LoVo (cell line): ENCODE results near the gene PDE9A.
"Not testable (repeated sequence)": the region's sequence is repeated elsewhere in the genome, so short reads cannot be mapped to it uniquely, and the experiment has no call there.

Experiments used
- DNase-seq: peaks from one replicate; pipeline ENCODE4 v3.0.0-alpha.2; 2016; ENCODE audit warnings: low spot score

PDE9A gene

GRCh38 chr21:42624095-42624790 is 29.2 kb upstream of the PDE9A start:
- DNase-seq: no peak

- no peak for DNase-seq
Measured at GRCh38 chr21:42624936-42625335, 28.5 kb upstream of the PDE9A start.

GRCh38 chr21:42626171-42626570 is 27.2 kb upstream of the PDE9A start:
- no peak for DNase-seq

- DNase-seq: no peak
Measured at GRCh38 chr21:42627527-42628289, 25.7 kb upstream of the PDE9A start.

- not testable (repeated sequence) for DNase-seq
Measured at GRCh38 chr21:42628466-42629061, 24.9 kb upstream of the PDE9A start.

- no peak for DNase-seq
Measured at GRCh38 chr21:42629933-42630589, 23.4 kb upstream of the PDE9A start.

- no peak for DNase-seq
Measured at GRCh38 chr21:42630626-42631025, 22.8 kb upstream of the PDE9A start.

- no peak for DNase-seq
Measured at GRCh38 chr21:42631142-42631541, 22.3 kb upstream of the PDE9A start.

GRCh38 chr21:42632336-42632751 is 21.1 kb upstream of the PDE9A start:
- DNase-seq: no peak

GRCh38 chr21:42632771-42633690 is 20.4 kb upstream of the PDE9A start:
- DNase-seq: no peak

- no peak for DNase-seq
Measured at GRCh38 chr21:42633858-42634257, 19.6 kb upstream of the PDE9A start.

- no peak for DNase-seq
Measured at GRCh38 chr21:42635848-42636519, 17.4 kb upstream of the PDE9A start.

- no peak for DNase-seq
Measured at GRCh38 chr21:42636520-42637266, 16.7 kb upstream of the PDE9A start.

GRCh38 chr21:42637267-42638041 is 16.0 kb upstream of the PDE9A start:
- no peak for DNase-seq

GRCh38 chr21:42638266-42638863 is 15.1 kb upstream of the PDE9A start:
- DNase-seq: no peak

- no peak for DNase-seq
Measured at GRCh38 chr21:42639646-42640152, 13.7 kb upstream of the PDE9A start.

GRCh38 chr21:42640486-42640885 is 12.9 kb upstream of the PDE9A start:
- peak; percentile 33 for DNase-seq

GRCh38 chr21:42641311-42642218 is 11.9 kb upstream of the PDE9A start:
- no peak for DNase-seq
